Keratinocyte (primary cell): Measurements from ENCODE around the gene SEPTIN5.

Source experiments
- CTCF ChIP-seq, 3 experiments: IDR thresholded peaks in 1 of 3; conservative IDR thresholded peaks in 1 of 3; optimal IDR thresholded peaks in 1 of 3; 2 replicates in 2 of 3; 3 replicates in 1 of 3; pipeline versions ENCODE3 to v1.5.1; 2011; ENCODE audit warnings: low read length in 3 of 3, mild to moderate bottlenecking in 3 of 3, moderate library complexity in 2 of 3, control low read depth in 1 of 3, inconsistent platforms in 1 of 3; ENCODE audit not compliant: insufficient read depth in 2 of 3; ENCODE audit errors: extremely low read depth in 1 of 3
- EZH2 ChIP-seq: IDR thresholded peaks from one replicate; pipeline ENCODE4 v1.6.1; 2012; ENCODE audit warnings: inconsistent platforms, mild to moderate bottlenecking, low read length, moderate library complexity

GRCh38 chr22:19719488-19720021 lies 5.3 kb downstream of the SEPTIN5 start:
- TF ChIP-seq CTCF (optimal IDR thresholded peaks at IDR 0.05 in 1 of 3, IDR thresholded peaks at IDR 0.05 in 1 of 3, conservative IDR thresholded peaks at IDR 0.05 in 1 of 3; ENCODE audit: extremely low read depth in 1 of 3, insufficient read depth in 2 of 3, low read length in 3 of 3), result no peak
- no peak for TF ChIP-seq EZH2
